Osteoblast (primary cell): Measurements from ENCODE around the gene RCC1. TPM values are rescaled to one million over a fixed set of nuclear protein-coding genes. Genes with fewer than 3 reads are reported as not detected.

Experiments used
- DNase-seq: peaks from one replicate; pipeline ENCODE4 v3.0.0; 2011; ENCODE audit warnings: low spot score, mixed read lengths; ENCODE audit not compliant: insufficient read length; ENCODE audit errors: missing footprints
- H2AFZ ChIP-seq: 2 replicates; pipeline ENCODE4 v1.6.0; 2011; ENCODE audit warnings: mild to moderate bottlenecking, low read length
- H3K27ac ChIP-seq: 2 replicates; pipeline ENCODE4 v1.5.1; 2011; ENCODE audit warnings: mild to moderate bottlenecking, low read depth, low read length, moderate library complexity
- H3K27me3 ChIP-seq: 2 replicates; pipeline ENCODE4 v1.6.0; 2012; ENCODE audit warnings: mild to moderate bottlenecking, control low read depth, inconsistent platforms, low read length, moderate library complexity; ENCODE audit not compliant: insufficient read depth
- H3K36me3 ChIP-seq: 2 replicates; pipeline ENCODE4 v1.5.1; 2011; ENCODE audit warnings: mild to moderate bottlenecking, low read length, control low read depth, moderate library complexity; ENCODE audit not compliant: insufficient read depth
- H3K4me1 ChIP-seq: 2 replicates; pipeline ENCODE4 v1.5.1; 2011; ENCODE audit warnings: mild to moderate bottlenecking, low read length, control low read depth, moderate library complexity; ENCODE audit not compliant: insufficient read depth
- H3K4me2 ChIP-seq: 2 replicates; pipeline ENCODE4 v1.6.0; 2011; ENCODE audit warnings: mild to moderate bottlenecking, low read length; ENCODE audit not compliant: insufficient read depth
- H3K4me3 ChIP-seq: fragments of 200-600 bp; sonication (generic); 3 replicates; pipeline ENCODE4 v1.5.1; 2012; ENCODE audit warnings: mild to moderate bottlenecking, low read length, inconsistent platforms; ENCODE audit not compliant: insufficient read depth
- H3K79me2 ChIP-seq: 2 replicates; pipeline ENCODE4 v1.6.0; 2012; ENCODE audit warnings: mild to moderate bottlenecking, low read length, control low read depth, inconsistent platforms; ENCODE audit not compliant: insufficient read depth
- H3K9me3 ChIP-seq: 2 replicates; pipeline ENCODE4 v1.5.1; 2011; ENCODE audit warnings: low read depth, low read length, control low read depth
- H4K20me1 ChIP-seq: 2 replicates; pipeline ENCODE4 v1.6.0; 2012; ENCODE audit warnings: mild to moderate bottlenecking, low read length, control low read depth; ENCODE audit not compliant: insufficient read depth
- total RNA-seq: library from RNA; depleted of rRNA; stranded (reverse); fragments of >200 nt; gene quantifications from 2 replicates; pipeline ENCODE4 v1.2.3, GENCODE V29; 2012
- TF ChIP-seq, protein P1 (sequence below): IDR thresholded peaks from 2 replicates; pipeline ENCODE4 v1.5.1; 2011; ENCODE audit warnings: mild to moderate bottlenecking, low read depth, low read length, moderate library complexity; ENCODE audit errors: extremely low read depth

Gene RCC1
- total RNA-seq, 1 donor = 35.1 TPM

- DNase-seq = no peak
- Histone ChIP-seq H2AFZ (no peak overlapping the region), H3K27me3 (no peaks in the 10 kb centered on the region), H3K9me3 (no peaks in the 10 kb centered on the region), H4K20me1 (no peaks in the 10 kb centered on the region), H3K79me2 (no peaks in the 10 kb centered on the region), H3K4me1 (no peaks in the 10 kb centered on the region), H3K4me3 (no peak overlapping the region), H3K4me2 (no peak overlapping the region), H3K27ac (no peak overlapping the region), H3K36me3 (peaks cover 43% of the 10 kb centered on the region)
- TF ChIP-seq, protein P1, sequence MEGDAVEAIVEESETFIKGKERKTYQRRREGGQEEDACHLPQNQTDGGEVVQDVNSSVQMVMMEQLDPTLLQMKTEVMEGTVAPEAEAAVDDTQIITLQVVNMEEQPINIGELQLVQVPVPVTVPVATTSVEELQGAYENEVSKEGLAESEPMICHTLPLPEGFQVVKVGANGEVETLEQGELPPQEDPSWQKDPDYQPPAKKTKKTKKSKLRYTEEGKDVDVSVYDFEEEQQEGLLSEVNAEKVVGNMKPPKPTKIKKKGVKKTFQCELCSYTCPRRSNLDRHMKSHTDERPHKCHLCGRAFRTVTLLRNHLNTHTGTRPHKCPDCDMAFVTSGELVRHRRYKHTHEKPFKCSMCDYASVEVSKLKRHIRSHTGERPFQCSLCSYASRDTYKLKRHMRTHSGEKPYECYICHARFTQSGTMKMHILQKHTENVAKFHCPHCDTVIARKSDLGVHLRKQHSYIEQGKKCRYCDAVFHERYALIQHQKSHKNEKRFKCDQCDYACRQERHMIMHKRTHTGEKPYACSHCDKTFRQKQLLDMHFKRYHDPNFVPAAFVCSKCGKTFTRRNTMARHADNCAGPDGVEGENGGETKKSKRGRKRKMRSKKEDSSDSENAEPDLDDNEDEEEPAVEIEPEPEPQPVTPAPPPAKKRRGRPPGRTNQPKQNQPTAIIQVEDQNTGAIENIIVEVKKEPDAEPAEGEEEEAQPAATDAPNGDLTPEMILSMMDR = no peak
Measured at GRCh38 chr1:28480308-28480707, 25.5 kb upstream of the RCC1 start.

DNA sequence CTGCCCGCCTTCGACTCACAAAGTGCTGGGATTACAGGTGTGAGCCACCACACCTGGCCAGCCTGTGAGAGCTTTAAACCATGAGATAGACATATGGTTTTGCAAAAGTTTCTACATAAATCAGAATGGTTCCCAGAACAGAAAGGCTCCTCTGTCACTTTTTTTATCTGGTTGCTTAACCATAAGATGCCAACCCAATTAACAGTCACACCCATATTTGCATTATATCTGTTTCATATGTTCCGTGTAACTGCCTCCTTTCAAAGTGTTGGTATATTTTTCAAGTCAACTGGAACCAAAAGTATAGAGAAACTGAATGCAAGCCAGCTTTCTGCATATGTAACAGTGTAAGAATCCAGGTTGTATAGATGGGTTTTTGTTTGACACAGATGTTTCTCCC is 23.7 kb upstream of the RCC1 start:
- H3K9me3 ChIP-seq = no peaks in the 10 kb centered on the region

GRCh38 chr1:28482702-28483101 is 23.1 kb upstream of the RCC1 start:
- Histone ChIP-seq H3K79me2 (no peaks in the 10 kb centered on the region), H3K27ac (no peak overlapping the region), H3K4me2 (no peak overlapping the region), H3K4me3 (no peak overlapping the region), H3K36me3 (peaks cover 29% of the 10 kb centered on the region), H3K27me3 (no peaks in the 10 kb centered on the region), H2AFZ (no peak overlapping the region), H3K4me1 (no peaks in the 10 kb centered on the region), H3K9me3 (no peaks in the 10 kb centered on the region), H4K20me1 (no peaks in the 10 kb centered on the region)
- DNase-seq = no peak
- TF ChIP-seq, protein P1 = no peak

More for the DNA sequence above, 23.7 kb upstream of the RCC1 start:
- H3K27ac ChIP-seq = no peak overlapping the region
- DNase-seq = no peak
- no peaks in the 10 kb centered on the region for H3K79me2 ChIP-seq
- TF ChIP-seq, protein P1 = no peak
- H2AFZ ChIP-seq = no peak overlapping the region
- H4K20me1 ChIP-seq = no peaks in the 10 kb centered on the region
- no peak overlapping the region for H3K4me2 ChIP-seq
- no peak overlapping the region for H3K4me3 ChIP-seq
- no peaks in the 10 kb centered on the region for H3K4me1 ChIP-seq
- peaks cover 35% of the 10 kb centered on the region for H3K36me3 ChIP-seq
- H3K27me3 ChIP-seq = no peaks in the 10 kb centered on the region

DNA sequence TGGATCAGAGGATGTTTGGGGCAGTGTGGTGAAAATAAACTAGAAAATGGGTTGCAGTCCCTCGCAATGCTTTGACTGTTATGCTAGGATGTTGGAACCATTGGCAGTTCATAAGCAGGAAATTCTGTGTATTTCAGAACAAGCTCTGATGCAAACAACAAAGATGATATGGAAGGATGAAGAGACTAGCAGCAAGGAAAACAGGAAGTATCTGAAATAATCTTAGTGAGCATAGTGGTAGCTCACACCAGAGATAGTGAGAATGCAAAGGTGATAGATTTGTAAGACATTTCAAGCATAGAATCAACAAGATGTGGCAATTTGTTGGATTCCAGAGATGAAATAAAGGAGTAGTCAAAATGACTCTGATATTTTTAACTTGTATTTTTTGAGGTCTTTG is 11.1 kb upstream of the RCC1 start:
- Histone ChIP-seq H3K79me2 (no peaks in the 10 kb centered on the region), H2AFZ (no peak overlapping the region), H3K36me3 (peaks cover 49% of the 10 kb centered on the region), H3K4me3 (no peak overlapping the region), H3K4me2 (no peak overlapping the region), H4K20me1 (no peaks in the 10 kb centered on the region), H3K4me1 (no peaks in the 10 kb centered on the region), H3K27me3 (no peaks in the 10 kb centered on the region), H3K27ac (no peak overlapping the region), H3K9me3 (no peaks in the 10 kb centered on the region)
- TF ChIP-seq, protein P1 = no peak
- DNase-seq = no peak
